Skeletal muscle tissue (tissue), 4 donors: ENCODE measurements around the gene S100P. TPM values are rescaled to one million over a fixed set of nuclear protein-coding genes. Genes with fewer than 3 reads are reported as not detected.
A peak's percentile ranks its signal among the peaks of the same experiment; 100 is the strongest.

Experiments used
- H3K27ac ChIP-seq: one replicate; pipeline ENCODE4 v1.7.0; 2013; ENCODE audit warnings: mild to moderate bottlenecking, low read depth, low read length, inconsistent platforms
- H3K27me3 ChIP-seq, 3 donors: one replicate each; pipeline ENCODE4 v1.7.0; 2013; ENCODE audit warnings: low read length in 3 of 3; ENCODE audit not compliant: control insufficient read depth in 3 of 3, insufficient read depth in 3 of 3
- H3K36me3 ChIP-seq, 3 donors: one replicate each; pipeline ENCODE4 v1.7.0; 2013; ENCODE audit warnings: low read length in 3 of 3; ENCODE audit not compliant: control insufficient read depth in 3 of 3, insufficient read depth in 3 of 3
- H3K4me1 ChIP-seq, 3 donors: one replicate each; pipeline ENCODE4 v1.7.0; 2013; ENCODE audit warnings: low read length in 3 of 3, mild to moderate bottlenecking in 3 of 3; ENCODE audit not compliant: control insufficient read depth in 3 of 3, insufficient read depth in 3 of 3
- H3K4me3 ChIP-seq, 3 donors: one replicate each; pipeline ENCODE4 v1.7.0; 2013; ENCODE audit warnings: low read length in 3 of 3
- H3K9ac ChIP-seq, 3 donors: one replicate each; pipeline ENCODE4 v1.7.0; 2013; ENCODE audit warnings: low read length in 3 of 3, mild to moderate bottlenecking in 3 of 3, moderate library complexity in 2 of 3, low read depth in 1 of 3
- H3K9me3 ChIP-seq, 3 donors: one replicate each; pipeline ENCODE4 v1.7.0; 2013; ENCODE audit warnings: low read length in 3 of 3; ENCODE audit not compliant: control insufficient read depth in 3 of 3
- total RNA-seq: library from RNA; depleted of rRNA; stranded (reverse); fragments of >200 nt; gene quantifications from one replicate; pipeline ENCODE4 v1.2.3, GENCODE V29; 2014
- donor health status: Osteomylitis.

Gene S100P
- total RNA-seq, 1 donor from 2014 or later: 0.52 TPM

GRCh38 chr4:6709230-6710114, 15.8 kb downstream of the S100P start, which contains the start of gene MRFAP1L1:
Gene MRFAP1L1 (minus strand): TSS chr4:6709865. CDS start chr4:6709629, 236 bp downstream.
- peak within 1 kb of the TSS; percentile 72 for H3K27ac ChIP-seq
- H3K4me3 ChIP-seq: peak within 1 kb of the TSS; percentile 97 to 100 (median 97)
- no peaks in the 10 kb centered on the region for H3K9me3 ChIP-seq
- no peaks in the 10 kb centered on the region for H3K27me3 ChIP-seq
- H3K36me3 ChIP-seq: peaks cover 5 to 15% (median 6%) of the 10 kb centered on the region in 3 donors
- peak within 1 kb of the TSS; percentile 92 to 98 (median 93) for H3K9ac ChIP-seq
- H3K4me1 ChIP-seq: peaks cover 29 to 49% (median 45%) of the 10 kb centered on the region in 3 donors

DNA sequence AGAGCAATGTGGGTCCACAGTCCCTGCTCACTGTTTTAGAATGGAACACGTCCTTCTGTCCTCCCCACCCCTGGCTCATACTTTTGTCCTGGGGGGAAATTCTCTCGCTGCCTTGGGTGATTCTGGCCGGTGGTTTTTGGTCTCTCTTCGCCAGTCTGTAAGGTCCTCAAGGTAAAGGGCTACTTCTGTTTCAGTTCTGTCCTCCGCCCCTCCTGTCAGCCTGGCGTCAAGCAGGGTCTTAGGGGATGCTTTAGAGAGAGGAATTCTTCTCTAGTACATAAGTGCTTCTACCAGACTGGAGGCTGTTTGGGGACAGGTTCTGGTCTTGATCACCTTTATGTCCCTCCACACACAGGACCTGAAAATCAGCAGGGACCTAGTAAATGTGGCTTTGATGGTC, 16.6 kb downstream of the S100P start:
- Histone ChIP-seq H3K4me3 (peak overlapping the region; percentile 97 to 100 (median 97)), H3K27ac (peak overlapping the region; percentile 72), H3K9ac (peak overlapping the region; percentile 92 to 93 (median 92)), H3K36me3 (peaks cover 5 to 15% (median 6%) of the 10 kb centered on the region in 3 donors), H3K9me3 (no peaks in the 10 kb centered on the region), H3K4me1 (peaks cover 28 to 43% (median 42%) of the 10 kb centered on the region in 3 donors), H3K27me3 (no peaks in the 10 kb centered on the region)

- Histone ChIP-seq H3K4me1 (peaks cover 28 to 43% (median 42%) of the 10 kb centered on the region in 3 donors), H3K27ac (no peak overlapping the region), H3K9me3 (no peaks in the 10 kb centered on the region), H3K9ac (no peak overlapping the region), H3K36me3 (peaks cover 5 to 15% (median 6%) of the 10 kb centered on the region in 3 donors), H3K4me3 (no peak overlapping the region), H3K27me3 (no peaks in the 10 kb centered on the region)
These were observed 17.3 kb downstream of the S100P start for GRCh38 chr4:6710996-6711395.

GRCh38 chr4:6714954-6715353, 21.3 kb downstream of the S100P start:
- no peaks in the 10 kb centered on the region for H3K9me3 ChIP-seq
- H3K9ac ChIP-seq: no peak overlapping the region
- H3K4me3 ChIP-seq: no peak overlapping the region
- H3K4me1 ChIP-seq: peaks cover 18 to 31% (median 24%) of the 10 kb centered on the region in 3 donors
- H3K36me3 ChIP-seq: no peaks in the 10 kb centered on the region
- H3K27ac ChIP-seq: no peak overlapping the region
- H3K27me3 ChIP-seq: no peaks in the 10 kb centered on the region

DNA sequence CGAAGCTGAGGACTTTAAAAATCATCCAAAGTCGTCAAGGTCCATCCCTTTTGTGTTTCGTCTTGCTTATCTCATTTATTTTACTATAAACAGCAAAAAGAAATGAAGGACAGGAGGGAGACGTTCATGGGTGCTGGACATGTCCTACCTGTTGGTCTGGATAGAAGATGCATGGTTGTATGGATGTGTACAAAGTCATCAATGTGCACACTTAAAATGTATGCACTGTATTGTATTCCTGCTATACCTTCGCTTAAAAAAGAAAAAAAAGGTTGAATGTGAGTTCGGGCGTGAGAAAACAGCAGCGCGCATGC, 22.0 kb downstream of the S100P start:
- peaks cover 17 to 31% (median 23%) of the 10 kb centered on the region in 3 donors for H3K4me1 ChIP-seq
- H3K9ac ChIP-seq: peak overlapping the region; percentile 66 to 96 (median 85)
- H3K9me3 ChIP-seq: no peaks in the 10 kb centered on the region
- no peaks in the 10 kb centered on the region for H3K27me3 ChIP-seq
- H3K36me3 ChIP-seq: no peaks in the 10 kb centered on the region
- H3K4me3 ChIP-seq: peak overlapping the region; percentile 82 to 97 (median 95)
- H3K27ac ChIP-seq: peak overlapping the region; percentile 70

GRCh38 chr4:6716018-6716911, 22.6 kb downstream of the S100P start, which contains the start of gene BLOC1S4:
Gene BLOC1S4 (plus strand): TSS chr4:6716174. CDS start chr4:6716210, 36 bp downstream.
- Histone ChIP-seq H3K4me1 (peaks cover 17 to 32% (median 23%) of the 10 kb centered on the region in 3 donors), H3K36me3 (no peaks in the 10 kb centered on the region), H3K9me3 (no peaks in the 10 kb centered on the region), H3K27ac (peak within 1 kb of the TSS; percentile 70), H3K4me3 (peak within 1 kb of the TSS; percentile 82 to 97 (median 95)), H3K27me3 (no peaks in the 10 kb centered on the region), H3K9ac (peak within 1 kb of the TSS; percentile 82 to 96 (median 85))

- Histone ChIP-seq H3K4me1 (peaks cover 17 to 32% (median 23%) of the 10 kb centered on the region in 3 donors), H3K9ac (peak overlapping the region; percentile 82 to 96 (median 85)), H3K27ac (peak overlapping the region; percentile 70), H3K9me3 (no peaks in the 10 kb centered on the region), H3K4me3 (peak overlapping the region; percentile 82 to 97 (median 95)), H3K27me3 (no peaks in the 10 kb centered on the region), H3K36me3 (no peaks in the 10 kb centered on the region)
These were observed 23.4 kb downstream of the S100P start for GRCh38 chr4:6716958-6717655.

GRCh38 chr4:6718932-6719610, 25.4 kb downstream of the S100P start:
- Histone ChIP-seq H3K4me1 (peaks cover 17 to 32% (median 23%) of the 10 kb centered on the region in 3 donors), H3K9me3 (no peaks in the 10 kb centered on the region), H3K27me3 (no peaks in the 10 kb centered on the region), H3K9ac (no peak overlapping the region), H3K4me3 (no peak overlapping the region), H3K36me3 (no peaks in the 10 kb centered on the region), H3K27ac (no peak overlapping the region)
